ENCODE data around the gene PECR. TPM values are rescaled to one million over a fixed set of nuclear protein-coding genes. Genes with fewer than 3 reads are reported as not detected.
A peak's percentile ranks its signal among the peaks of the same experiment; 100 is the strongest.
"Not testable (repeated sequence)": the region's sequence is repeated elsewhere in the genome, so short reads cannot be mapped to it uniquely, and the experiment has no call there.

The PECR gene
- total RNA-seq, 1 experiment from 2014 or later, result 12.8 TPM

DNA sequence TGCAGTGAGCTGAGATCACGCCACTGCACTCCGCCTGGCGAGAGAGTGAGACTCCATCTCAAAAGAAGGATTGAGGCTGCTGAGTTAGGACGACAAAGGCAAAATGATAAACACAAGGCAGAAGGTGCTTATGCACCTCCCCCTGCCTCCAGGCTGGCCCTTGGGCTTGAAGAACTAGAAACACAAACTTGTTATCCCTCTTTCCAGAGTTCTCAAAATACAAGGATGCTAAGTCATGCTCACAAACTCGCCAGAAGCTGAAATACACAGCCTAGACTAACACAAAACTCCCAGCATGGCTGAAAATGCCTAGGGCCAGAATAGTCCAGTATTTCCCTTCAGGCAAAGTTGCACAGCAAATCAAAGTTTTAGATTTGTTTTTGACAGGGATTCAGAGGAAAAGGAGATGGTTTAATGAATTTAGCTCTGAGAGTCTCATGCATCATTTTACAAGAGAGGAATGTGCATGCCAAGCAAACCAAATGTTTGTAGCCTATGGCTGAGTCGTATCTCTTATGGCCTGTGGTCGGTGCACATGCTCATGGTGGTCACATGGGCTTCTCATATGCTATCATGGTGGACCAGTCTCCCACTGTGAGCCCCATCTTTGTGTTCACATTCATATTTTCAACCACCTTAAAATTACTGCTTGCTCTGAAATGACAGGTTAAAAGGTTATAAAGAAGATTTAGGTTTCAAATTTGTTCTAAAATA lies 52.0 kb downstream of the PECR start:
- DNase-seq (ENCODE audit: low spot score), result no peak

DNA sequence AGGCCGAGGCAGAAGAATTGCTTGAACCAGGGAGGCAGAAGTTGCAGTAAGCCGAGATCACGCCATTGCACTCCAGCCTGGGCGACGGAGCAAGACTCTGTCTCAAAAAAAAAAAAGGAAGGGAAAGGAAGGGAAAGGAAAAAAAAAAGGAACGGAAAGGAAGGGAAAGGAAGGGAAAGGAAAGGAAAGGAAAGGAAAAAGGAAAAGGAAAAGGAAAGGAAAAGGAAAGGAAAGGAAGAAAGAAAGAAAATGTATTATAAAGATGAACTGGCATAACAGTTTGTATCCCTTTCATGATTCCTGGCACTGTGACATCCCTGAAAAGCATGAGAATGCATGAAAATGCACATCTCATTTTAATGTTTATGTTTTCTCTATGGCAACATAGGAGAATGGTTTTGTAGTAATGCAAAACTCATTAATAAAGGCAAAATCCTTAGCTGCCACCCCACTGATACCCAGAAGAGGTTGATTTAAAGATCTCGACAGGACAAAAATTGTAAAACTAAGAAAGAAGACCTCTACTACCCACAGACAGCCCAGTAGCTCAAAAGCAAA lies 56.8 kb downstream of the PECR start:
- DNase-seq (ENCODE audit: low spot score), result no peak

DNA sequence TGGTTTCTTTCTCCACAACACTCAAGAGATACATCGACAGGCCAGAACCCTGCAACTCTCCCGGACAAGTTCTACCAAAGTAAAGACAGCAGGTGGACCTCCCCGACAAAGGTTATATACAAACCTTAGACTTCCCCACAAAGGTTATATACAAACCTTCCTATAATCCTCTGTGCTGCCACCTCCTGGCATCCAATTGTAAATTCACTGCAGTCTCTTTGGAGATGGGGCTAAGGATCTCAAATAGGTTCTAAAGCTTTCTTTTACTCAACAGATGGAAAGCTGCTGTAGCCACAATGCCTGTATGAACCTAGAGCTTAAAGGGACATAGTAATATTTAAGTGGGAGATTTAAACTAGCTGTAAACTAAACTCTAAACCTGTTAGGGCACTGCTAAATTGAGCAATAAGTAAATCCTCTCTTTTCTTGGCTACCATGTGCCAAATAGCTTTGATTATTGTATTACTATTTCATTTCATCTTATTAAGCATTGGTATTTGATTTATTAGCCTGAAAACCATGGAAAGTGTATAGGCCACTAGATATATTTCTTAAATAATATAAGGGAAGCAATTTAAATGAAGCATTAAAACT lies 58.5 kb downstream of the PECR start:
- DNase-seq (ENCODE audit: low spot score), result peak; percentile 38

DNA sequence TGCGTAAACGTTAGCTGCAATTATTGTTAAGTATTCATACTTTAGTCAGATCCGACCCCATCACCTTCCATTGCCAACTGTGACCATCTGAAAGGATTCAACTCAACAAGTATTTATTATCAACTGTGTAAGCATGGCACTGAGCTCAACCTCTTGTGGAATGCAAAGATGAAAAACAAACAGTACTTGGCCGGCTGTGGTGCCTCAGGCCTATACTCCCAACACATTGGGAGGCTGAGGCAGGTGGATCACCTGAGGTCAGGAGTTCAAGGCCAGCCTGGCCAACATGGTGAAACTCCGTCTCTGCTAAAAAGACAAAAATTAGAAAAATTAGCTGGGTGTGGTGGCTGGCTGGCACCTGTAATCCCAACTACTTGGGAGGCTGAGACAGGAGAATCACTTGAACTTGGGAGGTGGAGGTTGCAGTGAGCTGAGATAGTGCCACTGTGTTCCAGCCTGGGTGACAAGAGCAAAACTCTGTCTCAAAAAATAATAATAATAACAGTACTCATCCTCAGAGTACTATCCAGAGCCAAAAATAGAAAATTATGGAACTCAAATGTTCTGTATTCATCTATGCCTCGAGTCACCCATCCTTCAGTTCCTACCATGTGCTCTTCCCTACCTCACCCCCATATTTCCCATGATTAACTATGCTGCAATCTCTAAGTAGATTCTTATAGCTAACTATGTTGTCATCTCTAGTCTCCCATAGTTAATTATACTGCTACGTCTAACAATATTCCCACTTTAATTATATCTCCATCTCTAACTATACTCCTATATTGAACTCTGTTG lies 59.6 kb downstream of the PECR start:
- DNase-seq (ENCODE audit: low spot score), result no peak

DNA sequence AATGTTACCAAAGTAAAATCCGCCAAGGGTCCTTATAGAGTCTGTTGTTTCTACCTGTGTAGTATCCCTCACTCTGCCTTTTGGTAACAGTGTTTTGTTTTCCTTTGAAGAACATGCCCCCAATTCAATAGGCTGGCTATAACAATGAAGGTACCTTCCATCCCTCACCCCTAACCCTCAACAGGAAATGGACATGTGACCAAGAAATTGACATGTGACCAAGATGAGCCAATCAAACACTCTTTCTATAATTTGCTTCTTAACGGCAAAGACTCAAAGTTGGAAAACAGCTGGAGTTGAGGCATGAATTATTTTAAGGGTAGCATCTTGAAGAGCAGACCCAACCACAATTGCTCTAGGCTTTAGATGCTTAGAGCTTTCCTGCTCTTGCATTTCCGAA lies 62.9 kb downstream of the PECR start:
- DNase-seq (ENCODE audit: low spot score), result no peak

DNA sequence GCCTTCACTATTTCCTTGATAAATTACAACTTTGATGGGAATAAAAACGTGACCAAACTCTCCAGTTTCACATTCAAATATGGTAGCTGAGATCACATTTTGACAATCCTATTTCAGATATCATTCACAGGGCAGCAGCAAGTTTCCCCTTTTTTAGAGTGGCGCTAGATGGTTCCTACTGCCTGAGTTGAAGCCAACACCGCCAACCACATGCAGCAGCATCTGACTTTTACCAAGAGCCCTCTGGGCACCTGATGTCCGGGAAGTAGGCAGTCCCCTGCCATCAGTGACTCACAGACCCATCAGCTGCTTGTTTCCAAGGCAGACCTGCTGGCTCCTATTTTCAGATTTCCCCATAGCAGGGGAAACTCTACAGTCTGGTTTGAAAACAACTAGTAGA lies 64.2 kb downstream of the PECR start:
- DNase-seq (ENCODE audit: low spot score), result peak; percentile 93

DNA sequence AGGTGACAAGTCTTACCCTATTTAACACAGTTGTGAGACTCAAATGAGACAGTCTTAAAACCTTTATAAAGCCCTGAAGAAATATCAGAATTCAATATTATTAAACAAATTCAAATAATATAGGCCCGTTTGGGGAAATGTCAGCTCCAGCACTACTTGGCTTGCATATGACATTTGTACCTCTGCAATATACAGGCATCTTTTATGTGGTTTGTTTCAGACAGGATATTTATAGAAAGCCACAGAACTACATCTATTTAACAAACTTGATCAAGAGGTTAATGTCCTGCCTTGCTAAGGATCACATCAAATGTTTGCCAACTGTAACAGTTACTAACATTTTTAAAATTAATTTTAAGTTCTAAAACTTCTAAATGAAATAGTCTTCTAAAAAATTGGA lies 65.0 kb downstream of the PECR start:
- no peak for DNase-seq (ENCODE audit: low spot score)

DNA sequence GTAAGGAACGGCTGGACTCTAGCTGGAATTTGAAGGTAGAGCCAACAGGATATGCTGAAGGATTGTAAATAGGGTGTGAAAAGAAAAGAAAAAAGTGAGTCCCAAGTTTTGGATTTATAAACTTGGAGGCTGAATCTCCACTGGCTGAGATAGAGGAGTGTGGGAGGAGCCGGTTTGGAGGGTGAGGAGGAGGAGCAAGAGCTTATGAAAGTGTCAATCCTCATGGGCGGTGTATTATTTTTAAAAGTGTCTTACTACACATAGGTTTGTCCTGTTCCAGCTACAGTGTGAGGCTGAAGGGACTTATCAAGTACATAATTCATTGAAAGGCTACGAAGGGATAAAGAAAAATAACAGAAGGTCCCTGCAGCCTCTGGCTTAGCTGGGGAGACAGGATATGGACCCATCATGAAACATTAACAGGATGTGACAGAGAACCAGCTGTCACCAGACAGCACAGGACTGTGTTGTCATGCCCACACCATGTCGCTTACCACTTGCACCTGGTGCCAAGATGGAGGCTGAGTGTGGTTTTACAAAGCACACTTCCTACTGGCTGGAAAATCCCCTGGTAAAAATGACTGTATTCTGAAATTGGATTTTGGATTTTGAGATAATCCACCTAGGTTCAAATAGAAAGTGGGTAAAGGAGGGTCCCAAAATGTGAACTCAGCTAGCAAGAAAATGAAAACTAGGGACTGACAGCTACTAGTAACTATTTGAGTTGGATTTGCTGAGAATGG lies 65.7 kb downstream of the PECR start:
- peak; percentile 36 for DNase-seq (ENCODE audit: low spot score)

DNA sequence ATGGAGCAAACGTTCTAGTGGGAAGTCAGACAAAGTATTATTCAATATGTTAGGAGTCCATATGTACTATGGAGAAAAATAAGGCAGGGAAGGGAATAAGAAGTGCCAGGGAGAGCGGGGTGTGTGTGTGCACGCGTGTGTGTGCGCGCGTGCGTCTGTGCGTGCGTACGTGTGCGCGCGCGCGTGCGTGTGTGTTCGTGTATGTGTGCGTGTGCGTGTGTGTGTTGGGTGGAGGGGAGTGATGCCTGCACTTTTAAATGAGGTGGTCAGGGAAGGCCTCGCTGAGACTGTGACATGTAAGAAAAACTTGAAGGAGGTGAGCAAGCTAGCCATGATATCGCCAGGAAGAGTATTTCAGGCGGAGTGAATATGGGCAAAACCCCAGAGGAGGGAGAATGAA lies 66.6 kb downstream of the PECR start:
- DNase-seq (ENCODE audit: low spot score), result no peak

DNA sequence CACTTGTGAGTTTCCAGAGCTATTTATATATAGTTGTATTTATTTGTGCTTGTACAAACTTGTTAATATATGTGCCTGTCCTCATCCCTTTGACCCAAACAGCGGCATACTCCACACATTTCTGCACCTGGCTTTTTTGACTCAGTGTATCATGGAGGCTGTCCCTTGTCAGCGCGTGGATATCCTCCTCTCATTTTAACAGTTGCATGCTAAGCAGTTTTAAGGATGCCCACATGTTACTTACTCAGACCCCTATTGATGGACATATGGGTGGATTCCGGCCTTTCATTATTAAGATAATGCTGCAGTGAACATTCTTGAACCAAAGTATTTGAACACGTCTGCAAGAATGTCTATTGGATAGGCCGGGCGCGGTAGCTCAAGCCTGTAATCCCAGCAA lies 67.6 kb downstream of the PECR start:
- no peak for DNase-seq (ENCODE audit: low spot score)

DNA sequence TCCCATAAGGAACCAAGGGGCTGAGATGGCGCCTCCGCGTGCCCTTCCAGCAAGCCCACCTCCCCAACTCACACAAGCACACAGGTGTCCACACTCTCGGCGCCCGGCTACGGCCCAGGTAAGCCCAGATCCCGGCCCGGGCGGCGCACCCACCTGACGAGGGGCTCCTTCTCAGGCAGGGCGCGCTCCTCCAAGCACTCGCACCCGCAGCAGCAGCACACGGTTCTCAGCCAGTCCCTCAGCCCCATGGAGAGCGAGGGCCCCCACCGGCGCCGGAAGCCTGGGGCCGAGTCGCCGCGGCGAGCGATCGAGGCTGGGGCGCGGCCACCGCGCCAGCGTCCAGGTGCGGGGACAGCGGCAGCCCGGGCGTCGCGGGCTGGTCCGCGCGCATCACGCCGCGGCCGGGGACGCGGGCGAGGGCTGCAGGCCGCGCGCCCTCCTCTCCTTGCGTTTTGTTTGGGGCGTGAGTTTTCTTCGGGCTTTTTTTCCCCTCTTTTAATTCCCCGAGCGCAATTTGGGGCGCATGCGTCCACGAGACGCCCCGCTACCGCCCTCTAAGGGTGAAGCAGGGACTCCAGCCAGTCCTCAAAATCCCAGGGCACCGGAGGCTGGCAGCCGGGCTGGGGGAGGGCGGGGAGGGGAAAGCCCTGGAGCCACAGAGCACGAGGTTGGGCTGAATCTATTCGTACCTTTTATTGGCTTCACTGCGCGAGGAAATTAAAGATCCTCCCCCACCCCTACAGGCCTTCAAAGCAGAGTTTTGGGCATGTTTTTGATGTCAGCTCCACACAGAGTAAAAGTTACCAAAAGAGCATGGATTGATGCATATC lies 68.3 kb downstream of the PECR start, which contains the start of gene MREG:
MREG (minus strand) TSS at position 472 of the 830 bp plus-strand sequence; CDS start at position 248, 224 bp downstream.
- peak; percentile 74 for DNase-seq (ENCODE audit: low spot score)

DNA sequence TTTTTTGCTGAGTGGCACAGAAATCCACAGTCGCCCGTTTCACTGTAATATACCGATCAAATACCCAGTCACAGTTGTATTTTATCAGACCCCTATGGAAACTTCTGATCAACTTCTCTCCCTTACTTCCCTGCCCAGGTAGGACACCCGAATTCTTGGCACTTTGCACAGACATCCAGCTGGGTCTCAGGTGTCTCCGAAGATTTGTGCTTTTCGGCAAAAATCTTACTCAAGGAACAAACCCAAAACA lies 68.9 kb downstream of the PECR start:
- no peak for DNase-seq (ENCODE audit: low spot score)

DNA sequence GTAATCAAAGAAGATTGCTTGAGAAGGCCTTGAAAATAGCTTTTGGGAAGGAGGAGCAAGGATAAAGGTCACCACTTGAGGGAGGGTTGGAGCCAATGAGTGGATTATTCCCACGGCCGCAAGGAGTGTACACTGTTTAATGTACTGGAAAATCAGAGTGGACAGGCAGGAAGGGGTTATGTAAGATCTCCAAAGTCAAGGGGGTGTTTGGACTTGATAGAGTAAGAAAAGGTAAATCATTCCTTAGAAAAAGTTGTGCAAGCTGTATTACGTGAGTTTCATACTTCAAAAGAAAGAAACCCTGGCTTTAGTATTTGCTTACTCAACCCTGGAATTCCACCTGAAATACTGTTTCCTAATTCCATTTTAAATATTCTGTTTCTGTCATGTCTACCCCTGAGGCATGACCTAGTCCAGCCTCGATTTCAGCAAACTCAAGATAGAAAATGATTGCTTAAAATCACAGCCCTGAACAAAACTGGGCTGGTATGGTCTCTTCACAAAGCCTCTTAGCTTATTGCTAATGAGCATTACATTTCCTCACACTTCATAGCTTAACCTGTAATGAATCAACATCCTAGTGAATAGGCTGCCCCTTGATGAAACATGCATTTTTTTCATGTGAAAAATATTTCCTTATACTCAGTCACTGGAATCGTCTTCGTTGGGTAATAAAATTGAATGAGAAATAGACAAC lies 69.3 kb downstream of the PECR start:
- DNase-seq (ENCODE audit: low spot score), result peak; percentile 42

DNA sequence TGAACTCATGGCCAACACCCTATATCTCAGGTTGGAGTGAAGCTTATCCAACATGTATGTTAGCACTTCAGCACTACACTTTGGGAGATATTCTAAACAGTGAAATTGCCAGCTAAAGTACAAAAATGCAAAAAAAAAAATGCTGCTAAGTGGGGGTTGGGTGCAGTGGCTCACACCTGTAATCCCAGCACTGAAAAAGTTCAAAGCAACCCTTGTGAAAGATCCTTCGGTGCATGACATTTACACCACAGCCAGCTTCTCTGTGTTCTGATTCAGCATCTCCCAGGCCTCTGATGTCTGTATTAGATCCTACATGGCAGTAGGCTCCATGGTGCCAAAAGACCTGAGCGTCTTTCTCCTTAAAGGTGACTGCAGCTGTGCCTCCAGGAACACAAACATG lies 72.4 kb downstream of the PECR start:
- not testable (repeated sequence) for DNase-seq (ENCODE audit: low spot score)

DNA sequence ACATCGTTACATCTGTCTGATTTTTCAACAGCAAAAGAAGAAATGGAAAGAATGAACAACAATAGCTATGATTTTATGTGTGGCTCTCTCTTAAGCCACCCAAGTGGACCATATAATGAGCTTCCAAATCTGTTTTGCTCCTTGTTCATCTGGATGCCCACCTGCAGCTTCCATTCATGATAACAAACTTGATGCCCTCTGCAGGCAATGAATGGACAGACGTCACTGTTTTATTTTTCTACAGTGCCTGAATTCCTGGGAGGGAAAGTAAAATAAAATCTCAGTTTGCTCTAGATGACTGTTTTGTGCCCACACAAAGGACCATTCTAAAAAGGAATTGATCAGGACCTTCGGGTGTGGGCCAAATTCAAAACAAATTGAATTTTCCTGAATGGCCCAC lies 73.2 kb downstream of the PECR start:
- DNase-seq (ENCODE audit: low spot score), result no peak

DNA sequence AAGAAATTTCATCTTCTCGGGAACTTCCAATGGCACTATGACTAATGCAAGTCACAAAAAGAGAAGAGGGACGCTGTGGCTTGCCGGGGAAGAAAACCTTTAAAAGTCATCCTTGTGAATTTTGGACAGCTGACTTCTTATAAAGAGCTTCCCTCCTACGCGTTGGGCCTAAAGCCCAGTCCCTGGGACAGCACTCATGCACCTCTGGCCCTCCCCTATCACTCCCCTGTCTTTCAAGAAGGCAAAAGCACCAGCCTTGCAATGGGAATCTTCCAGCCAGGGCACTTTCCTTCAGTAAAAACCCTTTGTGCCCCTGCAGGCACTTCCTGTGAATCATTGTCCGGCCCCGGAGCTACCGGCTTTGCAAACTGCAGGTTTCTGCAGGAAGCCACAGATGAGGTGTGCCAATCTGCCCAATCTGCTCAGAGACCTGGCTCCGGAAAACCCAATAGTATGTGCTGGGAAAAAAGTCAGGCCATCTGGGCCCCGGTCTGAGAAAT lies 75.4 kb downstream of the PECR start:
- peak; percentile 40 for DNase-seq (ENCODE audit: low spot score)

DNA sequence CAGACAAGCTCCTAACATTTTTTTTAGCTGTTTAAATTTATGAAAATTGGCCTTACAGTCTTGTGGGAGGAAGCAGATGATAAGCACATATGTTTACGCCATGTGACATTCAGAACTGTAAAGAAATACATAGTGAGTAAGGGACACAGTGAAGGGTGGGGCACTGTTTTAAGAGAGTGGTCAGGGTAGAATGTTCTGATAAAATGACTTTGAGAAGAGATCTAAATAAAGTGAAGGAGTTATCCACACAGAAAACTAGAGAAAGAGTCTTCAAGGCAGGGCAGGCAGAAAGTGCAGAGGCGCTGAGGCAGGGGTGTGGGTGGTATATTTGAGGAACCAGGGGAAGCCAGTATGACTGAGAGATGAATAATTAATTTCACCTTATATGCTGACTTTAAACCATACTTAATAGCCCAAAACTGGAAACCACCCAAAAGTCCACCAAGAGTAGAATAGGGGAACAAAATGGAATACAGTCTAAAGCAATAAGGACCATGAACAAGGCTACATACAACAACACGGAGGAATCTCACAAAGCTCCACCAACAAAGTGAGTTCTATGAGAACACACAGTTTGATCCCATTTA lies 76.8 kb downstream of the PECR start:
- DNase-seq (ENCODE audit: low spot score), result no peak

DNA sequence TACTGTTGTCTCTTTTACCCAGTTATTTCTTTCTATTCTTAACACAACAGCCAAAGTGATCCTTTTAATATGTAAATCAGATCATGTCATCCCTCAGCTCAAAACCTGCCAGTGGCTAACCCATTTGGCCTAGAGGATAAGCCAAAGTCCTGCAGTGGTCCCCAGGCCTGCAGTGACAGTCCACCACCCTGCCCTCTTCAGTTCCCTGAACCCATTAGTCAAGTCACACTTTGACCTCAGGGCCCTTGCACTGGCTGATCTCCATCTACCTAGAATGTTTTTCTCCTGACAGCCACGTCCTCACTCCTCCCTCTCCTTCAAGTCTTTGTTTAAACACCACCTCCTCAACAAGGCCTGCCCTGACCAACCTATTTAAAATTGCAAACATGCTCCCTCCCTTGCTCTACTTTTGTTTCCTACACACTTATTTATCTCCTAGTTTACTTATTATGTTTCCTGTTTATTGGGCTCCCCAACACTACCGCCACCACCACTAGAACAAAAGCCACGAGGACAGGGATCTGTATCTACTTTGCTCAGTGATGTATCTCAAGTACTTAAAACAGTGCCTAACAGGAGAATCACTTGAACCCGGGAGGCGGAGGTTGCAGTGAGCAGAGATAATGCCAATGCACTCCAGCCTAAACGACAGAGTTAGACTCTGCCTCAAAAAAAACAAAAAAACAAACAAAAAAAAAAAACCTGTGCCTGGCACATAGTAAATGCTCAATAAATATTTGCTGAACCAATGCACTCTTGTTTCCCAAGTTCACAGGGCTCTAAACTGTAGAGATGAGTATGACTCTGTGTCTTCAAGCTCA lies 77.5 kb downstream of the PECR start:
- DNase-seq (ENCODE audit: low spot score), result no peak

DNA sequence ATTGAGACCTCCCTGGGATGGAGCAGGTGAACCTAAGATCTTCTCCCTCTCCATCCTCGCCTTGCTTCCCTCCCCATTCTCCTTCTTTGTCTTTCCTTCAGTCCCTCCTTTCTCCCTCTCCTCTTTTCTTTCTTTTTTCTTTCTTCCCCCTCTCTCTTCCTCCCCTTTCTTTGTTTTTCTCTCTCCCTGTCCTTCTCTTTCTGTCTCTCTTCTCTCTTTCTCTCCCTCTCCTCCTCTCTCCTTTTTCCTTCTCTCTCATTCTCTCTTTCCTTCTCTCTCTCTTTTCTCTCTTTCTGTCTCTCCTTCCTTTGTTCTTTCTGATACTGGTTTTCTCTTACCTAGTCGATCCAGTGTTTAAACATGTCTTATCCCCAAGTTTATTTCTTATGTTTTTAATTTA lies 78.9 kb downstream of the PECR start:
- no peak for DNase-seq (ENCODE audit: low spot score)

Data from H4 (cell line).